Fibroblast of pulmonary artery (primary cell): ENCODE results near the gene PF4V1.

Experiments
- DNase-seq: peaks from one replicate; pipeline ENCODE4 v3.0.0-alpha.2; 2010; ENCODE audit warnings: low read depth
- H3K4me3 ChIP-seq: replicated peaks from 2 replicates; pipeline ENCODE4 v1.5.1; 2011; ENCODE audit warnings: low read depth, mild to moderate bottlenecking, control low read depth, low read length, moderate library complexity
- CTCF ChIP-seq: IDR thresholded peaks from 2 replicates; pipeline ENCODE4 v1.5.1; 2011; ENCODE audit warnings: mild to moderate bottlenecking, control low read depth, low read length, inconsistent platforms; ENCODE audit errors: missing control alignments

PF4V1 gene

DNA sequence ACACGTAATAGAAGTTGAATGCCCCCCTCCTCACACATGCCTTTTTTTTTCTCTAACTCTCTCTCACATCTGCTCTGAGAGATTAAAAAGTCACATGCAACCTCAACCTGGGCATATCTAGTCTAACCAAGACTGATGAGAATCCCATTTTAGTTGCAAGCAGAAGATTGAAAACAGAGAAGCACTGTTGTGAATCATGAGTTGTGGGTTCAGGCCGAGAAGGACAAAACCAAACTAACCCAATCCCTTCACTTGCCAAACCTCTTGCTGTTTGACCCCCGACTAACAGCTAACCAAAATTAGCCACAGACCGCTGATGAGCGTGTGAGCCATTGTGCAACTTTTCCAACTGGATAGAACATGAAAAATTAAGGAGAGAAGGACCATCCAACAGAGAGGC lies 47.9 kb downstream of the PF4V1 start:
- no peak for TF ChIP-seq CTCF
- DNase-seq, result no peak
- no peak overlapping the region for H3K4me3 ChIP-seq

DNA sequence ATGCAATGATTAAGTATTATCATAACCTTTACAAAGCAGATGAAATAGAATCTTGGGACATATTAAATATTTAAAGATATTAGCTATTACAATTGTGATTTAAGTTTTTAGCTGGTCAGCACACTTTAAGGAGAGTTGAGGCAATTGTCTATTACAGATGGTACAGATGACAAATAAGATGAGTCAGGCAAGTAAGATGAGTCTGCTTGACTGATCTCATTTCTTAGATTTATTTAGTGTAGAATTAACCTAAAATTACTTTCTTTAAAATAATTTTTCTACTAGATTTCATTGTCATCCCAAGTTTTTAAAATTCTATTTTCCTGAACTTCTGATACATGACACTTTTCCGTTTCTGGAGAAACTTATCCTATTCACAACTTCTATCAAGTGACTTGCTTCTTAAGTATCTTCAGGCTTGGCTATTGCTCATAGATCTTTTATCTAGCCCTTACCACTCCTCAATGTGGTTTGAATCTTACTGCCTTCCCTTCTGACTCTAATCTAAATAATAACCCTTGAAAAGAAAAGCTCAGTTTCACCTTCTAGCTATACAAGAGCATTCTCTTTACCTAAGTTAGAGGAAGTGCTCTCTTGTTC lies 49.0 kb downstream of the PF4V1 start:
- DNase-seq, result no peak
- no peak for TF ChIP-seq CTCF
- no peak overlapping the region for H3K4me3 ChIP-seq

- TF ChIP-seq CTCF, result no peak
- no peak for DNase-seq
- no peak overlapping the region for H3K4me3 ChIP-seq
Observed at GRCh38 chr4:73902817-73903547, 49.9 kb downstream of the PF4V1 start.
